SIG-M5 treated with dmso at 0.1 percent for 504 hours (cell line): Measurements from ENCODE around the gene PDAP1.
"Not testable (repeated sequence)": the region's sequence is repeated elsewhere in the genome, so short reads cannot be mapped to it uniquely, and the experiment has no call there.

Source experiments
- DNase-seq: peaks from one replicate; lab custom pipeline; 2025; ENCODE audit not compliant: unreplicated experiment; lab: John Stamatoyannopoulos, UW

Gene PDAP1

DNA sequence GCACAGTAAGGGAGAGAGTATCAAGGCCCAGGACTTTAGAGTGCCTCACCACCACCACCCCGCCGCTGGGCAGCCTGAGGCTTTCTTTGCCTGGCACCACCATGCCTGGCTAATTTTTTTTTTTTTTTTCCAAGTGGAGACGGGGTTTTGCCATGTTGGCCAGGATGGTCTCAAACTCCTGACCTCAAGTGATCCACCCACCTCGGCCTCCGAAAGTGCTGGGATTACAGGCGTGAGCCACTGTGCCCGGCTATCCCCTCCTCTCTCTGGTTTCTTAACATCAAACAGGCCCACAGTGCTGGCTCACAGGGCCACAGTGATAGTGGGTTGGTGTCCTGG is 28.7 kb downstream of the PDAP1 start:
- DNase-seq: not testable (repeated sequence)

DNA sequence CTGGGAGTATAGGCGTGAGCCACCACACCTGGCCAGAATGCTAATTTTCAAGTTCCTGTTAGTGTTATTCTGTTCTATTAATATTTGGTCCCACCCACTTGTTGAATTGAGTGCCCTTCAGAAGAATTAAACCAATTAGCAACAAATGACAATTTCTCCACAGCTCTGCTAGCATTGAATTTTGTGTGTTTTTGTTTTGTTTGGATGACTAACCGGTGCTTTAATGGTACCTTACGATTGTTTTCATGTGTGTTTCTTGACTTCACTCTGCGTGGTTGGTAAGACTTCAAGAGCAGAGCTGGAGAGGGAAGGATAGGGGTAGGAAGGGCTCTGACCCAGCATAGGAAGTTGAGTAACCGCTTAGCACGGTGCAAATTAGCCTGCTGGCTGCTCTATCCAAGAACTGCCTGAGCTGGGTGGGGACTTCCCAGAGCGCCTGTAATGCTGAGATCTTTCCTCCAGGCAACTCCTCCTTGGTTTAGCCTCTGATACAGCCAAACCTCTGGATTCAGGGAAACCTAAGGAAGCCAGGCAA is 29.3 kb downstream of the PDAP1 start:
- peak; percentile 96 for DNase-seq

DNA sequence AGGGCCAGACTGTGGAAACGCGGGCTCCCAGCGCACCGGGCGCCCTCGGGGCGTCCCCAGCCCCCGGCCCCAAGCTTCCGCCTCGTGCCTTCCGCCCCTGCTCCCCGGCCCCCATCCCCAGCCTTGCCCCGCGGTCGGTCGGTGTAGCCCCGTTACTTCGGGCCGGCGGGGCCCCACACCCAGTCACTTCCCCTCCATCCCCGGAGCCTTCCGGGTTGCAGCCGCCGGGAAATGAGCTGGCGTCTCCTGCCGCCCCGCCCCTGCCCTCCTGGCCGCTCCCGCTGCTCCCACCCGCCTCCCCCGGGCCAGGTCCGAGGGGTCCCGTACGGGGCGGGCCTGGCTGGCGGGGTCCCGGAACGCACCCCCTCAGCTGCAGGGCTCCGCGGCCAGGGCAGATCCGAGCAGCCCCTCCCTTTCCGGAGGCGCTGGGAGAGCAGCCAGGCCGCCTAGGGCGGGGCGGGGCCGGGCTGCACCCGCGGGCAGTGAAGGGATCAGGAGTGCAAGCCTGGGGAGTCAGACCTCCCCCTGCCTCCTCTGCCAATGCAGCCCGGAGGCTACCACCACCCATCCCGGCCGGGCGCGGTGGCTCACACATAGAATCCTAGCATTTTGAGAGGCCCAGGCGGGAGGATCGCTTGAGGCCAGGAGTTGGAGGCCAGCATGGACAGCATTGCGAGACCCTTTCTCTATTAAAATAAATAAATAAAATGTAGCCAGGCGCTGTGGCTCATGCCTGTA is 33.2 kb downstream of the PDAP1 start:
- peak; percentile 74 for DNase-seq

DNA sequence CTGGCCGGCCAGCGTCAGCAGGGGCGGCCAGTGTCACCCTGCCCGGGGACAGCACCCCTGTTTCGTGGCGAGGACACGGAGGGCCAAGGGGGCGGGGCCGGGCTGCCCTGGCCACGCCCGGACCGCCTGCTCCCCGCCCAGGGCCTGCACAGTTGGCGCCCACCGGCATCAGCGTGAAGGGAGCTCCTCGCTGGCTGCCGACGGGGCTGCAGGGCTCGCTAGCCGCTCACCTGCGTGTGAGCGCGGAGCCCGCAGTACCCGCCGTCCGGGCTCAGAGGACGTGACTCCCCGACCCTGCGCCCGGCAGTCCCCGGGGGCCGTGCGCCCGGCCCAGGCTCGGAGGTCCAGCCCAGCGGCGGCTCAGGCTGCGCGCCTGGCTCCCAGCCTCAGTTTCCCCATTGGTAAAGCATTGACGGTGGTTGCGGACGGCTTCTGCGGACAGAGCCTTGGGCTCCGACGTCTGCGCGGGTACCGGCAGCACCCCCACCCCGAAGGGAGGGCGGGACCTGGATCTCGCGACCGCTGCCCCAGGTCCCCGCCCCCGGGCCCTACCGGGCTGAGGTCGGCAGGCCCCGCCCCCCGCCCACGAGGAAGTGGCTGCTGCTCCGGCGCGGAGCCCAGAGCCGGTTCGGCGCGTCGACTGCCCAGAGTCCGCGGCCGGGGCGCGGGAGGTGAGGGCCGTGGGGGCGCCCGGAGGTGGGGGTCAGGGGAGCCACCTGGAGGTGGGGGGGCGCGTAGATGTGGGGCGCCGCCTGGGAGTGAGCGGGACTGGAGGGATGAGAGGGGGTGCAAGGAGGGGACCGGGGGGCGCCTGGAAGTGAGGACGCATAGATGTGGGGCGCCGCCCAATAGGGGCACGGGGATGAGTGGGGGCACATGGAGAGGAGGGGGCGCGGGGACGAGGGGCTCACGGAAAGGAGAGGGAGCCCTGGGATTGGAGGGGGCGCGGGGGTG is 34.0 kb downstream of the PDAP1 start, which contains the start of gene ARPC1B:
Gene ARPC1B (plus strand): TSS at position 620 of the 954 bp plus-strand sequence. CDS start 10,985 bp downstream, outside the sequence.
- DNase-seq: peak; percentile 75

DNA sequence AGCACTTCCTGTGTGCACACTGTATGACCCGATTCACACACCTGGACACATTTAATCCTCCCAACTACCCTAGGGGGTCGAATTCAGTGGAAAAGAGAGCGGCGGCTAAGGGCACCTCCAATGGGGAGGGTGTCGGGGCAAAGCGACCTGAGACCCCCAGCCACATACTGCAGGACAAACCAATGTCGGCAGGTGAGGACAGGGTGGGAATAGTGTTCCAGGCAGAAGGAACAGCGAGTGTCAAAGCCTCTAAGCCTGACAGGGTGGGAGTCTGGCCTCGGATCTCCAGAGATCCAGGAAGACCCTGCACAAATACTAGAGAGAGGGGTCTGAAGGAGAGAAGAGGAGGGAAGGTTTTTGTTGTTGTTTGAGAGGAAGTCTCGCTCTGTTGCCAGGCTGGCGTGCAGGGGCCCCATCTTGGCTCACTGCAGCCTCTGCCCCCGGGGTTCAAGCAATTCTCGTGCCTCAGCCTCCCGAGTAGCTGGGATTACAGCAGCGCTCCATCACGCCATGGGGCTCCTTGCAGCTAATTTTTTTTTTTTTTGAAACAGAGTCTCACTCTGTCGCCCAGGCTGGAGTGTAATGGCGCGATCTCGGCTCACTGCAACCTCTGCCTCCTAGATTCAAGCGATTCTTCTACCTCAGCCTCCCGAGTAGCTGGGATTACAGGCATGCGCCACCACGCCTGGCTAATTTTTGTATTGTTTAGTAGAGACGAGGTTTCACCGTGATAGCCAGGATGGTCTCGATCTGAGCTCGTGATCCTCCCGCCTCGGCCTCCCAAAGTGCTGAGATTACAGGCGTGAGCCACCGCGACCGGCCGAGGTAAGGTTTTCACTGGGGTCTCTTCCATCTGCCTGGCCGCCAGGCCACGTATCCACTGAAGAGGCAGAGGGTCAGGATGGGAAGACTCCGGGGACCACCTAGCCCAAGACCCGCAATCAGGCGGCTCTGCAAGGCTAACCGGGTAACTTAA is 35.0 kb downstream of the PDAP1 start:
- no peak for DNase-seq

DNA sequence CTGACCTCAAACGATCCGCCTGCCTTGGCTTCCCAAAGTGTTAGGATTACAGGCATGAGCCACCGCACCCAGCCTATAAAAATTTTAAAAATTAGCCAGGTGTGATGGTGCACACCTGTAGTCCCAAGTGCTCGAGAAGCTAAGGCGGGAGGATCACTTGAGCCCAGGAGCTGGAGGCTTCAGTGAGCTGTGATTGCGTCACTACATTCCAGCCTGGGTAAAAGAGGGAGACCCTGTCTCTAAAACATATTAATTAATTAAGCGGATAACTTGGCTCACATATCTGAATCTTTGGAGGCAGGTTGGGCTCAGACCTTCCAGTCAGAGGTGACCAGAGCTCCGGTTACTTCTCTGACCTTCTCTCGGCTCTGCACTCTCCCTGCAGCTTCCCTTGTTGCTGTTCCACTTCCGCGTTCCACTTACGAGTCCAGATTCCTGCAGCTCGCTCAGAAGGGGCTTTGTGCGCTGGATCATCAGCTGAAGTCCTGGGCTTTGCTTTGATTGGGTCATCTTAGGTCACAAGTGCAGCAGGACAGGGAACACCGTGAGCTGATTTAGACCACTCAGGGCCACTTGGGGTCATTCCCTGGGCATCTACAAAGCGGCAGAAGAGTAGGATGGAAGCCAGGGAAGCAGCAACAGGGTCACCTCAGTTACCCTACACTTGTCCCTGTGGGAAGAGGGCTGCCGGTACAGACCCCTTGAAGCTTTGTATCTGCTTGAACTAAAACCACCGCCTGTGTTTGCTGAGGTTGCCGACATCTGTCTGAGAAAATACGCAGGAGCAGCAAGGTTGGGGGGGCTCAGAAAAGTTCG is 35.9 kb downstream of the PDAP1 start:
- no peak for DNase-seq

DNA sequence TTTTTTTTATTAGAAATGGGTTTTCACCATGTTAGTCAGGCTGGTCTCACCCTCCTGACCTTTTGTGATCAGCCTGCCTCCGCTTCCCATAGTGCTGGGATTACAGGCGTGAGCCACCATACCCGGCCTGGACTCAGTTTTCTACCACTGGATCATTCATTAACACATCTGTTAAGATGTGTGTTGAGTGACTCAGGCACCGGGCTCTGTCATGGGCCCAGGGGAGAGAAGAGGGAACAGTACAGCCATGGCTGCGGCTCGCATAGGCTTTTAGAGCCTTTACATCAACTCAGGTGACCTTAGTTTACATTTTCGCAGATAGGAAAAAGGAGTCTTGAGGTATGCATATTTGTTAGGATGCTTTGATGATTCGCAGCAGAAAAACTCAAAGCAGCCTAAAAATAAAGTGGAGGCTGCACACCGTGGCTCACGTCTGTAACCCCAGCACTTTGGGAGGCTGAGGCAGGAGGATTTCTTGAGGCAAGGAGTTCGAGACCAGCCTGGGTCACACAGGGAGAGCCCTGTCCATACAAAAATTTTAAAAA is 36.9 kb downstream of the PDAP1 start:
- DNase-seq: no peak

DNA sequence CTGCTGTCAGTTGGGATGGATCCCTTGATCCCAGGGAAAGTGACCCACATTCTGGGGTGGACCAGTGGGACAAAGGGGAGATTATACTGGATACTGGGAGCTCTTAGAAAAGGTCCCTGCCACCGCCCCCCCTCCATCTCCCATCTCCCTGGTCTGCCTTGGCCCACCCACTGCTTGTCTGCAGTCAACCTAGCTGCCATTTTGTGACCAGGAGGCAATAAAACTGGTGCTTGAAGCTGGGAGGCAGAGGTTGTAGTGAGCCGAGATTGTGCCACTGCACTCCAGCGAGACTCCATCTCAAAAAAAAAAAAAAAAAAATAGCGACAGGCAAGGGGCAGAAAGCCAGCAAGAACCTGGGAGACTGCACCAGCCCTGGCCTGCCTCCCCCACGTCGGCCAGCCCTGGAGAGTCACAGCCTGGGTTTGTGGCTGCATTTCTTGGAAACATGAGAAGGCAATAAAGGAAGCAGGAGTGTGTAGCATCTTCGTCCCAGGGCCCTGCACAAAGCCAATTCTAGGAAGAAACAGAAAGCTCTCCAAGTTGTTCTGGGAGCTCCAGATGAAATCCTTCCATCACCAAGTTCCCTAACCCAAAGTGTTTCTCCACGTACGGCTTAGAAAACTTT is 38.5 kb downstream of the PDAP1 start:
- no peak for DNase-seq

DNA sequence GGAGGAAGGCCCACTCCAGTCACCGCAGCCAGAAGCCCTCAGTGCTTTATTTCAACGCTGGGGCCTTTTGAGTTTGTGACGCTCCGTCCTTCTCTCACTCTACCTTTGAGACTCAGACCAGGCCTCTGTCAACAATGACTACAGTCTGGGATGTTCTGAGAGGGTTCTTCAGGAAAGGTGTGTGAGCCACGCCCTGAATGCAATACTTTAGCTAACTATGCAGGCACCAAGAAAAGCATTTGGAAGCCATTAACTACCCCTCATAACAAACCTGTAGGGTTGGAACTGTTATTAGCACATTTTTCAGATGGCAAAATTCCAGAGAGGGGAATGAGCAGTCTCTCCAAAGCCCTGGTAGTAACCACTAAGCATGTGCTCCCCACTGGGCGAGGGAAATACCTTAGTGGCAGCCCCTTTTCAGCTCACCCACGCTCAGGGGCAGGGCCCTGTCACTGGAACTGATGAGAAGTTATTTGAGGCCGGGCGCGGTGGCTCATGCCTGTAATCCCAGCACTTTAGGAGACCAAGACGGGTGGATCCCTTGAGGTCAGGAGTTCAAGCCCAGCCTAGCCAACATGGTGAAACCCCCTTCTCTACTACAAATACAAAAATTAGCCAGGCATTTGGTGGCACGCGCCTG is 39.5 kb downstream of the PDAP1 start:
- DNase-seq: no peak

DNA sequence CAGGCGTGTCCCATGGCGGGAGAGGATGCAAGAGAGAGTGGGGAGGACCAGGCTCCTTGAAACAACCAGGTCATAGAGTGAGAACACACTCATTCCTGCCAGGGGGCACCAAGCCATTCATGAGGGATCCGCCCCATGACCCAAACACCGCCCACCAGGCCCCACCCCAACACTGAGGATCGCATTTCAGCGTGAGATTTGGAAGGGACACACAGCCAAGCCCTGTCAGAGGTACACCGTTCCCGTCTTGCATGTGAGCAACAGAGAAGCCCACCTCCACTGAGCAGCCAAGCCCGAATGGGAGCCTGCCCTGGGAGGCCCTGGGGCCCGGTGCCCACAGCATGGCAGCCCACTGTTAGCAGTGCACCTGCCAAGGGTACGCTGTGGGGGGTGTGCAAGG is 41.8 kb downstream of the PDAP1 start:
- DNase-seq: no peak

DNA sequence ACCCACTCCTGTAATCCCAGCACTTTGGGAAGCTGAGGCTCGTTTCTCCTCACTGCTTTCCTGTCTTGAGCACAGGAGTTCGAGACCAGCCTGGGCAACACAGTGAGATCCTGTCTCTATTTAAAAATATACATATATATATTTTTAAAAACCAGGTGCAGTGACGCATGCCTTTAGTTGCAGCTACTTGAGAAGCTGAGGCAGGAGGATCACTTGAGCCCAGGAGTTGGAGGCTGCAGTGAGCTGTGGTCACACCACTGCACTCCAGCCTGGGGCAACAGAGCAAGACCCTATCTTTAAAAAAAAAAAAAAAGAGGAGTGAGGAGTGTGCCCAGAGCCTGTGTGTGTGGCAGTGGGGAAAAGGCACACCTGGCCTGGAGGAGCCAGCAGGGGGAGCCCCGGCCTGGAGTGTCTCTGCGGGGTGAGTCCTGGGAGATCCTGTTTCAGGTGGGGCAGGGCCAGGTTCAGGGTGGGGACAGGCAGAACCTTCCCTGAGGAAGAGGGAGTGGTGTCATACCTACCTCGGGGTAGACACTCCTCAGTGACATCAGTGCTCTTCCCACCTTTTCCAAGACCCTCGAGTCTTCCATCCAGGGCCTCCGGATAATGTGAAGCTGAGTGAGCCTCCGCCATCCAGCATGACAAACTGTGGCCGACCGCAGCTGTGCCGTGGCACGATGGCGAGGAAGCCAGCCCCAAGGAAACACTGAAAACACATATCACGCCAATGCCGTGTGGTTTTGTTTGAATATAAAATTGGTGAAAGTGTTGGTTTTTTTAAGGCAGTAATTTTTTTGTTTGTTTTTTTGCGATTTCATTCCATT is 42.9 kb downstream of the PDAP1 start:
- DNase-seq: no peak

DNA sequence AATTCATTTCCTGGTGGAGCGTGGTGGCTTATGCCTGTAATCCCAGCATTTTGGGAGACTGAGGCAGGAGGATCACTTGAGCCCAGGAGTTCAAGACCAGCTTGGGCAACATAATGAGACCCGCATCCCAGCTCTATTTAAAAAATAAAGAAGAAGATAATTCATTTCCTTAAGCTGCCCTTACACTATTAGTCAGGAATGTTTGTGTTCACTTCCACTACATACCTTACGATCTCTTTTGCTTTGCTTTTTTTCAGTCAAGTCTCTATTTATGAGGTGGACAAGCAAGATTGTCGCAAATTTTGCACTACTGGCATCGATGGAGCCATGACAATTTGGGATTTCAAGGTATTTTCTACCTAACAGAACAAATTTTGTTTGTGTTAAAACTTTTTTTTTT is 45.1 kb downstream of the PDAP1 start:
- DNase-seq: no peak

DNA sequence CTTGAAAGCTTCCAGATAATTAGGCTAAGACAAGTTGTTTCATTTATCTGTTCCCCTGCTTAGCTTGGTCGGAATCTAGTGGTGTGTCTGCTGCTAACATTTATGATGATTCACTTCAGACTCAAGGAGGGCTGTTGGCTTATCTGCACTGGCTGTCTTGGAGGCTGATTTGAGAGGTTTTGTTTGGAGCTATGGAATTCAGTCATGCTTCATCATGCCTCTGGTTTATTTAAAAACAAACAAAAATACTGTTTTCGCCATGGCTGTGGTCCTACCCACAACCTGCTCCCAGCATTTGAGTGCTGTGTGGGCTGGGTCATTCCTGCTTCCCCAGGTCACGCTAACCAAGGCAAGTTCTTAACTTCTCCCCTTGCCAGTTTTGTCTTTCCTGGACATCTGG is 45.6 kb downstream of the PDAP1 start:
- no peak for DNase-seq

DNA sequence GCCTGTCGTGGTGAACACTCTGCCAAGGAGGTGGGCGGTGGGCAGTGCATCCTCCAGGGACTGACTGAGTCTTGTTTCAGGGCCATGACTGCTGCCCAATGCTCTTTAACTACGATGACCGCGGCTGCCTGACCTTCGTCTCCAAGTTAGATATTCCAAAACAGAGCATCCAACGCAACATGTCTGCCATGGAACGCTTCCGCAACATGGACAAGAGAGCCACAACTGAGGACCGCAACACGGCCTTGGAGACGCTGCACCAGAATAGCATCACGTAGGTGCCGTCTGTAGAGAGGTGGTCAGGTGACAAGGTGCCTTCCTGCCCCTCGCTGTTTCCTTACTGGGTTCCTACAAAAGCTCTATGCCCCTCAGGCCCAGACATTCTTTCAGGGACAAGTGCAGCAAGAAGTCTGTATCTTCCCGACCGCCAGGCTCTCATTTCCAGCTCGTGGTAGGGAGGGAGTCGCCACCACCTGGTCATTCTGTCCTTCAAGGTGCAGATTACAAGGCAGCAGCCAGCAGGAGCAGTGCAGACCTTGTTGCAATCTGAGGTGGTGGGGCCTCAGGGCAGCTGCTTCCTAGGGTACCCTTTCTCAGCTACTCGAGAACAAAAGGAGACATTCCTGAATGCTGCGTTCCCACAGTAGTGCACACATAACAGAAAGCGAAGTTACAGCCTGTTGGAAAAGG is 48.8 kb downstream of the PDAP1 start:
- no peak for DNase-seq

DNA sequence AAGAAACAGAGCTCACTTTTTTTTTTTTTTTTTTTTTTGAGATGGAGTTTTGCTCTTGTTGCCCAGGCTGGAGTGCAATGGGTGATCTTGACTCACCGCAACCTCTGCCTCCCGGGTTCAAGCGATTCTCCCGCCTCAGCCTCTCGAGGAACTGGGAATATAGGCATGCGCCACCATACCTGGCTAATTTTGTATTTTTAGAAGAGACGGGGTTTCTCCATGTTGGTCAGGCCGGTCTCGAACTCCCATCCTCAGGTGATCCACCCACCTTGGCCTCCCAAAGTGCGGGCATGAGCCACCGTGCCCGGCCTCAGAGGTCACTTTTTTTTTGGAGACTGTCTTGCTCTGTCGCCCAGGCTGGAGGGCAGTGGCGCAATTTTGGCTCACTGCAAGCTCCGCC is 49.9 kb downstream of the PDAP1 start:
- not testable (repeated sequence) for DNase-seq

DNA sequence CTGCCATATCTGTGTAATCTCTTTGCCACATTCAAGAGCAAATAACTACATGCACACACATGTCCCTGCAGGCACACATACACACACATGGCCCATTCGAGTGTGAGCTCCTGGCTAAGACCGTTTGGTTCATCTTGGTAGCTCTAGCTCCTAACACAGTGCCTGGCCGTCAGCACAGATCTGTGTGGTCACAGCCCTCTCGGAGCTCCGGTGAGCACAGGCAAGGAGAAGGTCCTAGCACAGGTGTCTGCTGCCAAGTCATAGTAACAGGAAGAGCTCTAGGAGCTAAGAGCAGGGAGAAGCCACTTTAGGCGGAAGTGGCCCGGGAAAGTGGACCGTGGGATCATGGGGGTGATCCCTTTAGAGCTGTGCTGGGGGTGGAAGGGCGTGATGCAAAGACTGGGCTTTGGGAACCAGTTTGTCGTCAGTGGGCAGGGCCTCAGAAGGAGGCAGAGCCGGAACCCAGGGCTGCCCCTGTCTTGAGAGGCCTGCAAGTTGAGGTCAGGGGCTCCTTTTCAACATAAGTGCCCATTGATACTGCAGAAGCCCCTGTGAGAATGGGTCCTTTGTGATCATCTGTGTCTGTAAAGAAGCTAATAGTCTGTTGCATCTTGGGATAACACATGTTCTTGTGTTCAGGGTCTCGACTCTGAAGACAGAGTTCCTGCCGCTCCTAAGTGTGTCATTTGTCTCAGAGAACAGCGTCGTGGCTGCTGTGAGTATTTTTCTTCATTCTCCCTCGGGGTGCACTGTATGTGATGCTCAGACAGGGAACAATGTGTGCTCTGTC is 50.5 kb downstream of the PDAP1 start:
- DNase-seq: no peak
